ENCODE data around the gene VSIG10.
"Not testable (repeated sequence)": the region's sequence is repeated elsewhere in the genome, so short reads cannot be mapped to it uniquely, and the experiment has no call there.

The VSIG10 gene

GRCh38 chr12:118102609-118103008 is 1.2 kb downstream of the VSIG10 start:
- H3K36me3 ChIP-seq (ENCODE audit: control insufficient read depth, insufficient read depth, low read length): peaks cover 11% of the 10 kb centered on the region
- peaks cover 11% of the 10 kb centered on the region for H3K4me1 ChIP-seq (ENCODE audit: control insufficient read depth, insufficient read depth, low read length)
- no peaks in the 10 kb centered on the region for H3K9me3 ChIP-seq (ENCODE audit: control insufficient read depth, insufficient read depth, low read length)
- peak overlapping the region; percentile 61 for H3K4me3 ChIP-seq (ENCODE audit: low read depth, low read length)
- H3K9ac ChIP-seq (ENCODE audit: low read depth, low read length): peak overlapping the region; percentile 97
- H3K27me3 ChIP-seq (ENCODE audit: control insufficient read depth, insufficient read depth, low read length): no peaks in the 10 kb centered on the region

DNA sequence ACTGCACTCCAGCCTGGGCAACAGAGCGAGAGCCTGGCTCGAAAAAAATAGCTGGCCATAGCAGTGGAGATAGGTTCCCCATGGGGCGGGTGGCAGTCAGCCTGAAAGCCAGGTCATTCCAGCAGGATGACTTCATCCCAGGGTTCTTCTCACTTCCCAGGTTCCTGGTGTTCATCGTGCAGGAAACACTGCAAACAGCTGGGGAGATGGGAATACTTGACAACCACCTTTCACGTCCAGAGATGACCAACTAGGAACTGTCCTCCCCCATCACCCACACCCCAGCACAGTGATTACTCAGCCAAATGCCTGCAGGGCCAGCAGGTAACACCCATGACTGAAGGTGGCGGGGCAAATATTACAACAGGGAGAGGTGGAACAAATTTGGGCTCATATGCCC is 1.7 kb downstream of the VSIG10 start:
- no peaks in the 10 kb centered on the region for H3K9me3 ChIP-seq (ENCODE audit: control insufficient read depth, insufficient read depth, low read length)
- peaks cover 10% of the 10 kb centered on the region for H3K4me1 ChIP-seq (ENCODE audit: control insufficient read depth, insufficient read depth, low read length)
- H3K9ac ChIP-seq (ENCODE audit: low read depth, low read length): no peak overlapping the region
- H3K27me3 ChIP-seq (ENCODE audit: control insufficient read depth, insufficient read depth, low read length): no peaks in the 10 kb centered on the region
- H3K4me3 ChIP-seq (ENCODE audit: low read depth, low read length): peak overlapping the region; percentile 61
- peaks cover 12% of the 10 kb centered on the region for H3K36me3 ChIP-seq (ENCODE audit: control insufficient read depth, insufficient read depth, low read length)

GRCh38 chr12:118101051-118101450 is 2.8 kb downstream of the VSIG10 start:
- H3K9ac ChIP-seq (ENCODE audit: low read depth, low read length): no peak overlapping the region
- peaks cover 7% of the 10 kb centered on the region for H3K4me1 ChIP-seq (ENCODE audit: control insufficient read depth, insufficient read depth, low read length)
- peaks cover 17% of the 10 kb centered on the region for H3K36me3 ChIP-seq (ENCODE audit: control insufficient read depth, insufficient read depth, low read length)
- H3K27me3 ChIP-seq (ENCODE audit: control insufficient read depth, insufficient read depth, low read length): no peaks in the 10 kb centered on the region
- no peak overlapping the region for H3K4me3 ChIP-seq (ENCODE audit: low read depth, low read length)
- no peaks in the 10 kb centered on the region for H3K9me3 ChIP-seq (ENCODE audit: control insufficient read depth, insufficient read depth, low read length)

- Histone ChIP-seq H3K4me3 (ENCODE audit: low read depth, low read length) (no peak overlapping the region), H3K4me1 (ENCODE audit: control insufficient read depth, insufficient read depth, low read length) (peaks cover 7% of the 10 kb centered on the region), H3K9me3 (ENCODE audit: control insufficient read depth, insufficient read depth, low read length) (no peaks in the 10 kb centered on the region), H3K36me3 (ENCODE audit: control insufficient read depth, insufficient read depth, low read length) (peaks cover 23% of the 10 kb centered on the region), H3K9ac (ENCODE audit: low read depth, low read length) (no peak overlapping the region), H3K27me3 (ENCODE audit: control insufficient read depth, insufficient read depth, low read length) (no peaks in the 10 kb centered on the region)
These were observed 4.7 kb downstream of the VSIG10 start for GRCh38 chr12:118098911-118099671.

DNA sequence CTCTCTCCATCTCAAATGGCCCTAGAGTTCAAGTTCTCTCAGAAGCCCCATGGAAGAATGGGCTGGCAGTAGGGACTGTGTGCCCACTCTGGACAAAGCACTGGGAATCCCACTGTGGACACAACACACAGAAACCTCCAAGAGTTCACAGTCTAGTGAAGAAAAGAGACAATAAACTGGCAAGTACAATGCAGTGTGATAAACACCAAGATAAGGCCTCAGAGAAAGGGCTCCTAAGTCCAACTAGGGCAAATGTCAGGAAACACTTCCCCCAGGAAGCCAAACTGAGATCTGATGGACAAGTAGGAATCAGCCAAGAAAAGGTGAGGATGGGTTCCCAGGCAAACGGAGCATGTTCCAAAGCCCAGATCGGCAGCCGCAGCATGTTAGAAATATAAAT is 5.4 kb downstream of the VSIG10 start:
- H3K36me3 ChIP-seq (ENCODE audit: control insufficient read depth, insufficient read depth, low read length): peaks cover 26% of the 10 kb centered on the region
- H3K4me3 ChIP-seq (ENCODE audit: low read depth, low read length): no peak overlapping the region
- H3K9ac ChIP-seq (ENCODE audit: low read depth, low read length): no peak overlapping the region
- no peaks in the 10 kb centered on the region for H3K27me3 ChIP-seq (ENCODE audit: control insufficient read depth, insufficient read depth, low read length)
- no peaks in the 10 kb centered on the region for H3K9me3 ChIP-seq (ENCODE audit: control insufficient read depth, insufficient read depth, low read length)
- peaks cover 7% of the 10 kb centered on the region for H3K4me1 ChIP-seq (ENCODE audit: control insufficient read depth, insufficient read depth, low read length)

GRCh38 chr12:118094039-118094438 is 9.8 kb downstream of the VSIG10 start:
- Histone ChIP-seq H3K36me3 (ENCODE audit: control insufficient read depth, insufficient read depth, low read length) (peaks cover 35% of the 10 kb centered on the region), H3K9me3 (ENCODE audit: control insufficient read depth, insufficient read depth, low read length) (no peaks in the 10 kb centered on the region)

GRCh38 chr12:118089782-118090181 is 14.0 kb downstream of the VSIG10 start:
- H3K4me3 ChIP-seq (ENCODE audit: low read depth, low read length): no peak overlapping the region
- H3K36me3 ChIP-seq (ENCODE audit: control insufficient read depth, insufficient read depth, low read length): peaks cover 26% of the 10 kb centered on the region
- no peaks in the 10 kb centered on the region for H3K9me3 ChIP-seq (ENCODE audit: control insufficient read depth, insufficient read depth, low read length)
- no peak overlapping the region for H3K9ac ChIP-seq (ENCODE audit: low read depth, low read length)
- H3K4me1 ChIP-seq (ENCODE audit: control insufficient read depth, insufficient read depth, low read length): no peaks in the 10 kb centered on the region
- H3K27me3 ChIP-seq (ENCODE audit: control insufficient read depth, insufficient read depth, low read length): no peaks in the 10 kb centered on the region

More at GRCh38 chr12:118094039-118094438, 9.8 kb downstream of the VSIG10 start:
- Histone ChIP-seq H3K4me1 (ENCODE audit: control insufficient read depth, insufficient read depth, low read length) (peaks cover 3% of the 10 kb centered on the region), H3K4me3 (ENCODE audit: low read depth, low read length) (no peak overlapping the region), H3K9ac (ENCODE audit: low read depth, low read length) (no peak overlapping the region), H3K27me3 (ENCODE audit: control insufficient read depth, insufficient read depth, low read length) (no peaks in the 10 kb centered on the region)

GRCh38 chr12:118082161-118082560 is 21.6 kb downstream of the VSIG10 start:
- H3K9ac ChIP-seq (ENCODE audit: low read depth, low read length): no peak overlapping the region
- H3K36me3 ChIP-seq (ENCODE audit: control insufficient read depth, insufficient read depth, low read length): peaks cover 33% of the 10 kb centered on the region
- no peaks in the 10 kb centered on the region for H3K4me1 ChIP-seq (ENCODE audit: control insufficient read depth, insufficient read depth, low read length)
- H3K27me3 ChIP-seq (ENCODE audit: control insufficient read depth, insufficient read depth, low read length): no peaks in the 10 kb centered on the region
- H3K4me3 ChIP-seq (ENCODE audit: low read depth, low read length): no peak overlapping the region
- no peaks in the 10 kb centered on the region for H3K9me3 ChIP-seq (ENCODE audit: control insufficient read depth, insufficient read depth, low read length)

- H3K27me3 ChIP-seq (ENCODE audit: control insufficient read depth, insufficient read depth, low read length); H3K9ac ChIP-seq (ENCODE audit: low read depth, low read length); H3K4me3 ChIP-seq (ENCODE audit: low read depth, low read length); H3K4me1 ChIP-seq (ENCODE audit: control insufficient read depth, insufficient read depth, low read length); H3K9me3 ChIP-seq (ENCODE audit: control insufficient read depth, insufficient read depth, low read length): not testable (repeated sequence)
- H3K36me3 ChIP-seq (ENCODE audit: control insufficient read depth, insufficient read depth, low read length): peaks cover 35% of the 10 kb centered on the region
These were observed 22.3 kb downstream of the VSIG10 start for GRCh38 chr12:118081521-118081920.

DNA sequence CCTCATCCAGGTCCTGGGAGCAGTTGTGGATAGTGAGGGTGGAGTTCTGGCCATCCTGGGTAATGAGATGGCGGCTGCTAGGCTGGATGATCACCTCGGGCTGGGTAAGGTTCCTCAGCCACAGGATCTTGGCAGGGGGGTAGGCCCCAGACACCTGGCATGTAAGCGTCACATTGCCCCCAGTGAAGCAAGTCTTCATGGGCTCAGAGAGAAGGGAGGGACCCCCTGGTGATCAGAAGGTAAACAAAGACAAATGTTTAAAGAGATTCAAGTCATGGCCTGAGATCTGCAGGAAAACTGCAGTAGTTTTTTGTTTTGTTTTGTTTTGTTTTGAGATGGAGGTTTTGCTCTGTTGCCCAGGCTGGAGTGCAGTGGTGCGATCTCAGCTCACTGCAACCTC is 30.0 kb downstream of the VSIG10 start:
- peaks cover 46% of the 10 kb centered on the region for H3K36me3 ChIP-seq (ENCODE audit: control insufficient read depth, insufficient read depth, low read length)

GRCh38 chr12:118070650-118071049 is 33.2 kb downstream of the VSIG10 start:
- Histone ChIP-seq H3K9me3 (ENCODE audit: control insufficient read depth, insufficient read depth, low read length) (no peaks in the 10 kb centered on the region), H3K27me3 (ENCODE audit: control insufficient read depth, insufficient read depth, low read length) (no peaks in the 10 kb centered on the region), H3K9ac (ENCODE audit: low read depth, low read length) (no peak overlapping the region), H3K4me3 (ENCODE audit: low read depth, low read length) (no peak overlapping the region), H3K36me3 (ENCODE audit: control insufficient read depth, insufficient read depth, low read length) (peaks cover 34% of the 10 kb centered on the region), H3K4me1 (ENCODE audit: control insufficient read depth, insufficient read depth, low read length) (peaks cover 2% of the 10 kb centered on the region)

More for the DNA sequence above, 30.0 kb downstream of the VSIG10 start:
- H3K9ac ChIP-seq (ENCODE audit: low read depth, low read length): no peak overlapping the region
- H3K9me3 ChIP-seq (ENCODE audit: control insufficient read depth, insufficient read depth, low read length): no peaks in the 10 kb centered on the region
- H3K4me1 ChIP-seq (ENCODE audit: control insufficient read depth, insufficient read depth, low read length): peaks cover 2% of the 10 kb centered on the region
- H3K4me3 ChIP-seq (ENCODE audit: low read depth, low read length): no peak overlapping the region
- H3K27me3 ChIP-seq (ENCODE audit: control insufficient read depth, insufficient read depth, low read length): no peaks in the 10 kb centered on the region

GRCh38 chr12:118068445-118068844 is 35.4 kb downstream of the VSIG10 start:
- Histone ChIP-seq H3K27me3 (ENCODE audit: control insufficient read depth, insufficient read depth, low read length) (no peaks in the 10 kb centered on the region), H3K4me3 (ENCODE audit: low read depth, low read length) (no peak overlapping the region), H3K4me1 (ENCODE audit: control insufficient read depth, insufficient read depth, low read length) (peaks cover 14% of the 10 kb centered on the region), H3K36me3 (ENCODE audit: control insufficient read depth, insufficient read depth, low read length) (peaks cover 29% of the 10 kb centered on the region), H3K9me3 (ENCODE audit: control insufficient read depth, insufficient read depth, low read length) (no peaks in the 10 kb centered on the region), H3K9ac (ENCODE audit: low read depth, low read length) (no peak overlapping the region)
